MM.1S (cell line): ENCODE results near the gene KCNQ1.

Source experiments
- DNase-seq: peaks from one replicate; pipeline ENCODE4 v3.0.0-alpha.2; 2015
- H2AFZ ChIP-seq: fragments of 300-600 bp; sonication (generic); 2 replicates; pipeline ENCODE4 v1.6.0; 2016; ENCODE audit warnings: antibody characterized with exemption, low read length
- H3F3A ChIP-seq: fragments of 300-600 bp; sonication (generic); 2 replicates; pipeline ENCODE4 v1.6.1; 2016; ENCODE audit warnings: mild to moderate bottlenecking, antibody characterized with exemption, low read length, moderate library complexity, mixed read lengths; ENCODE audit not compliant: insufficient read depth
- H3K27ac ChIP-seq: fragments of 300-600 bp; sonication (generic); 2 replicates; pipeline ENCODE4 v1.5.1; 2016; ENCODE audit warnings: mild to moderate bottlenecking, low read length
- H3K27me3 ChIP-seq: fragments of 300-600 bp; sonication (generic); replicated peaks from 2 replicates; pipeline ENCODE4 v1.6.0; 2016; ENCODE audit warnings: low read length; ENCODE audit not compliant: insufficient read depth
- H3K36me3 ChIP-seq: fragments of 300-600 bp; sonication (generic); replicated peaks from 2 replicates; pipeline ENCODE4 v1.6.1; 2016; ENCODE audit warnings: mild to moderate bottlenecking, low read length, mixed read lengths; ENCODE audit not compliant: insufficient read depth
- H3K4me1 ChIP-seq: fragments of 300-600 bp; sonication (generic); 2 replicates; pipeline ENCODE4 v1.6.1; 2016; ENCODE audit warnings: low read length, mixed read lengths
- H3K4me2 ChIP-seq: fragments of 300-600 bp; sonication (generic); 2 replicates; pipeline ENCODE4 v1.6.0; 2016; ENCODE audit warnings: low read depth, low read length
- H3K4me3 ChIP-seq: fragments of 300-600 bp; sonication (generic); 2 replicates; pipeline ENCODE4 v1.5.1; 2016; ENCODE audit warnings: low read length, mixed read lengths
- H3K79me2 ChIP-seq: fragments of 300-600 bp; sonication (generic); 2 replicates; pipeline ENCODE4 v1.6.1; 2016; ENCODE audit warnings: mixed run types, low read length, mixed read lengths
- H3K9ac ChIP-seq: fragments of 300-600 bp; sonication (generic); 2 replicates; pipeline ENCODE4 v1.6.1; 2016; ENCODE audit warnings: low read length, mixed read lengths
- H3K9me2 ChIP-seq: fragments of 300-600 bp; sonication (generic); replicated peaks from 2 replicates; pipeline ENCODE4 v1.6.1; 2016; ENCODE audit warnings: mild to moderate bottlenecking, low read length, mixed read lengths; ENCODE audit not compliant: insufficient read depth
- H3K9me3 ChIP-seq: fragments of 300-600 bp; sonication (generic); replicated peaks from 2 replicates; pipeline ENCODE4 v1.6.1; 2016; ENCODE audit warnings: mild to moderate bottlenecking, low read length, mixed read lengths; ENCODE audit not compliant: insufficient read depth
- H4K20me1 ChIP-seq: fragments of 300-600 bp; sonication (generic); 2 replicates; pipeline ENCODE4 v1.6.1; 2016; ENCODE audit warnings: mild to moderate bottlenecking, low read length, moderate library complexity, mixed read lengths; ENCODE audit not compliant: insufficient read depth
- EZH2 ChIP-seq: fragments of 300-600 bp; sonication (generic); optimal IDR thresholded peaks from 2 replicates; pipeline ENCODE3; 2017; ENCODE audit warnings: low read depth, mild to moderate bottlenecking, antibody characterized with exemption, low read length, mixed read lengths
- EZH2phosphoT487 ChIP-seq: fragments of 300-600 bp; sonication (generic); IDR thresholded peaks from 2 replicates; pipeline ENCODE4 v1.6.1; 2018; ENCODE audit warnings: antibody characterized with exemption, low read length
- TF ChIP-seq, protein P1 (sequence below): fragments of 300-600 bp; sonication (generic); IDR thresholded peaks from 2 replicates; pipeline ENCODE4 v1.5.1; 2016; ENCODE audit warnings: antibody characterized with exemption, low read length, mixed read lengths

Gene KCNQ1

GRCh38 chr11:2832533-2833020 lies 387.8 kb downstream of the KCNQ1 start:
- H3K27me3 ChIP-seq = no peaks in the 10 kb centered on the region
- no peaks in the 10 kb centered on the region for H3K4me1 ChIP-seq
- no peaks in the 10 kb centered on the region for H3K36me3 ChIP-seq
- no peak overlapping the region for H3K4me2 ChIP-seq
- DNase-seq = no peak
- no peaks in the 10 kb centered on the region for H3K9me2 ChIP-seq
- H2AFZ ChIP-seq = no peak overlapping the region
- TF ChIP-seq EZH2 (no peak), EZH2phosphoT487 (no peak)
- TF ChIP-seq, protein P1, sequence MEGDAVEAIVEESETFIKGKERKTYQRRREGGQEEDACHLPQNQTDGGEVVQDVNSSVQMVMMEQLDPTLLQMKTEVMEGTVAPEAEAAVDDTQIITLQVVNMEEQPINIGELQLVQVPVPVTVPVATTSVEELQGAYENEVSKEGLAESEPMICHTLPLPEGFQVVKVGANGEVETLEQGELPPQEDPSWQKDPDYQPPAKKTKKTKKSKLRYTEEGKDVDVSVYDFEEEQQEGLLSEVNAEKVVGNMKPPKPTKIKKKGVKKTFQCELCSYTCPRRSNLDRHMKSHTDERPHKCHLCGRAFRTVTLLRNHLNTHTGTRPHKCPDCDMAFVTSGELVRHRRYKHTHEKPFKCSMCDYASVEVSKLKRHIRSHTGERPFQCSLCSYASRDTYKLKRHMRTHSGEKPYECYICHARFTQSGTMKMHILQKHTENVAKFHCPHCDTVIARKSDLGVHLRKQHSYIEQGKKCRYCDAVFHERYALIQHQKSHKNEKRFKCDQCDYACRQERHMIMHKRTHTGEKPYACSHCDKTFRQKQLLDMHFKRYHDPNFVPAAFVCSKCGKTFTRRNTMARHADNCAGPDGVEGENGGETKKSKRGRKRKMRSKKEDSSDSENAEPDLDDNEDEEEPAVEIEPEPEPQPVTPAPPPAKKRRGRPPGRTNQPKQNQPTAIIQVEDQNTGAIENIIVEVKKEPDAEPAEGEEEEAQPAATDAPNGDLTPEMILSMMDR = no peak
- no peak overlapping the region for H3K9ac ChIP-seq
- H3K79me2 ChIP-seq = no peaks in the 10 kb centered on the region
- no peaks in the 10 kb centered on the region for H3F3A ChIP-seq
- no peak overlapping the region for H3K27ac ChIP-seq
- H3K4me3 ChIP-seq = no peak overlapping the region
- H3K9me3 ChIP-seq = no peaks in the 10 kb centered on the region
- H4K20me1 ChIP-seq = no peaks in the 10 kb centered on the region

DNA sequence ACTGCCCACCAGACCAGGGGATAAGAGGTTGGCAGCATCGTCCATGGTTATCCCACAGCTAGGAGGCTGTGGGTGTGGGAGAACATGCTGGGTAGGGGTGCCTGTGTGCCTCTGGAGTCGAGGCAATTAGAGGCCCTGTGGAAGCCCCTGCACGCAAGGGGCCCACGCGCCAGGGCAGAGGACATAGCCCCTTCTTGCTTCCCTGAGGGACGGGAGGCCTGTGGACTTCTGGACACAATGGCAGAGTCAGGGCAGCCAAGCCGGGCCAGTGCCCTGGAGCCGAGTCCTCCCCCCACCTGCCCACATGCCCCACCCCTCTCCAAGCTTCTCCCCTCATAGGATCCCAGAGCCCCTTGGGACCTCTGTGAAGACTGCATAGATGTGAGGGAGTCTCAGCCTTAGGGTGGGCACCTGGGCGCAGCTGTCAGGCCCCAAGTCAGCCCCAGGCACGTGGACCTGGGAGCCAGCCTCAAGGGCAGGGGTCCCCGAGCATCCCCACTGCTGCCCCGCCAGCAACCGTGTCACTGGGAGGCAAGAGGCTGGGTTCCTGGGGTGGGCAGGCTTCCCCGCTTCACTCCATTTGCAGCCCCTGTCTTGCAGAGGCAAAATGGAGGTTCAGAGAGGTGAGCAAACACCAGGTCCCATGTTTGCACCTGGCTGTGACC lies 388.4 kb downstream of the KCNQ1 start:
- H3K4me3 ChIP-seq = no peak overlapping the region
- H3K9me2 ChIP-seq = no peaks in the 10 kb centered on the region
- H3K79me2 ChIP-seq = no peaks in the 10 kb centered on the region
- no peaks in the 10 kb centered on the region for H3K27me3 ChIP-seq
- no peak for DNase-seq
- H3K27ac ChIP-seq = no peak overlapping the region
- TF ChIP-seq, protein P1 = no peak
- TF ChIP-seq EZH2phosphoT487 (no peak), EZH2 (no peak)
- no peaks in the 10 kb centered on the region for H3F3A ChIP-seq
- no peak overlapping the region for H3K9ac ChIP-seq
- H2AFZ ChIP-seq = no peak overlapping the region
- no peaks in the 10 kb centered on the region for H3K36me3 ChIP-seq
- H3K9me3 ChIP-seq = no peaks in the 10 kb centered on the region
- H4K20me1 ChIP-seq = no peaks in the 10 kb centered on the region
- H3K4me1 ChIP-seq = no peaks in the 10 kb centered on the region
- H3K4me2 ChIP-seq = no peak overlapping the region

- Histone ChIP-seq H3K36me3 (no peaks in the 10 kb centered on the region), H3K4me1 (no peaks in the 10 kb centered on the region), H3K4me2 (no peak overlapping the region), H3K9me3 (no peaks in the 10 kb centered on the region), H3F3A (no peaks in the 10 kb centered on the region), H3K27ac (no peak overlapping the region), H3K79me2 (no peaks in the 10 kb centered on the region), H3K9ac (no peak overlapping the region), H3K27me3 (no peaks in the 10 kb centered on the region), H3K4me3 (no peak overlapping the region), H2AFZ (no peak overlapping the region), H3K9me2 (no peaks in the 10 kb centered on the region), H4K20me1 (no peaks in the 10 kb centered on the region)
- DNase-seq = no peak
- TF ChIP-seq, protein P1 = no peak
- TF ChIP-seq EZH2 (no peak), EZH2phosphoT487 (no peak)
These were observed 389.1 kb downstream of the KCNQ1 start for GRCh38 chr11:2833716-2834502.
